Measurements from ENCODE around the gene GADD45GIP1. TPM values are rescaled to one million over a fixed set of nuclear protein-coding genes. Genes with fewer than 3 reads are reported as not detected.
"Not testable (repeated sequence)": the region's sequence is repeated elsewhere in the genome, so short reads cannot be mapped to it uniquely, and the experiment has no call there.

GADD45GIP1 gene
- total RNA-seq, 1 experiment from 2014 or later: 23.2 TPM

DNA sequence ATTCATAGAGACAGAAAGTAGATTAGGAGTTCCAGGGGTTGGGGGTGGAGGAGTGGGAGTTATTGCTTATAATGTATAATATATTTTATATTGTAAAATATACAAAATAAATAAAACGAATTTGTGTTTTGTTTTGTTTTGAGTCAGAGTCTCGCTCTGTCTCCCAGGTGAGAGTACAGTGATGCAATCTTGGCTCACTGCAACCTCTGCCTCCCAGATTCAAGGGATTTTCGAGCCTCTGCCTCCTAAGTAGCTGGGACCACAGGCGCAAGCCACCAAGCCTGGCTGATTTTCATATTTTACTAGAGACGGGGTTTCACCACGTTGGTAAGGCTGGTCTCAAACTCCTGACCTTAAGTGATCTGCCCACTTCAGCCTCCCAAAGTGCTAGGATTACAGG, 2.5 kb upstream of the GADD45GIP1 start:
- Histone ChIP-seq H3K36me3 (ENCODE audit: insufficient read depth, low read length) (no peaks in the 10 kb centered on the region), H4K20me1 (ENCODE audit: insufficient read depth, low read depth, low read length) (no peaks in the 10 kb centered on the region), H2AFZ (ENCODE audit: low read length) (no peak overlapping the region), H3K9me3 (ENCODE audit: low read length) (no peaks in the 10 kb centered on the region), H3K4me2 (ENCODE audit: low read depth, low read length, poor library complexity, severe bottlenecking) (no peak overlapping the region), H3K9ac (ENCODE audit: low read length) (no peak overlapping the region), H3K27ac (ENCODE audit: low read length) (no peak overlapping the region), H3K27me3 (ENCODE audit: low read length) (no peaks in the 10 kb centered on the region), H3K9me2 (replicated peaks; ENCODE audit: insufficient read depth, low read length) (no peaks in the 10 kb centered on the region), H3K79me2 (ENCODE audit: low read length) (peaks cover 31% of the 10 kb centered on the region), H3K4me3 (ENCODE audit: low read length) (no peak overlapping the region), H3K4me1 (ENCODE audit: low read length) (peaks cover 25% of the 10 kb centered on the region)
- DNase-seq: no peak

DNA sequence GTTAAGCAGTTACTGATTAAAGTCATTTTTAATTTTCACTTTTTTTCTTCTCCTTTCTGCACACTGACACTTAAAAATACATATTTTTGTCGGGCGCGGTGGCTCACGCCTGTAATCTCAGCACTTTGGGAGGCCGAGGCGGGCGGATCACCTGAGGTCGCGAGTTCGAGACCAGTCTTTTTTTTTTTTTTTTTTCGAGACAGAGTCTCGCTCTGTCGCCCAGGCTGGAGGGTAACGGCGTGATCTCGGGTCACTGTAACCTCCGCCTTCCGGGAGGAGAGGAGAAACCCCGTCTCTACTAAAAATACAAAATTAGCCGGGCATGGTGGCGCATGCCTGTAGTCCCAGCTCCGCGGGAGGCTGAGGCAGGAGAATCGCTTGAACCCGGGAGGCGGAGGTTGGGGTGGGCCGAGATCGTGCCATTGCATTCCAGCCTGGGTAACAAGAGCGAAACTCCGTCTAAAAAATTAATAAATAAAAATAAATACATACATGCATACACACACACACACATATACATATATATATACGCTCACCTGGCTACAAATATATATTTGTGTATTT, 448 bp upstream of the GADD45GIP1 start:
- Histone ChIP-seq H3K27ac (ENCODE audit: low read length) (peak overlapping the region; percentile 54), H2AFZ (ENCODE audit: low read length) (peak overlapping the region; percentile 83), H3K4me2 (ENCODE audit: low read depth, low read length, poor library complexity, severe bottlenecking) (peak overlapping the region; percentile 73), H3K9ac (ENCODE audit: low read length) (peak overlapping the region; percentile 87), H3K4me3 (ENCODE audit: low read length) (peak overlapping the region; percentile 92), H3K79me2 (ENCODE audit: low read length) (peaks cover 36% of the 10 kb centered on the region), H3K4me1 (ENCODE audit: low read length) (peaks cover 39% of the 10 kb centered on the region)
- H3K36me3 ChIP-seq (ENCODE audit: insufficient read depth, low read length); H3K9me2 ChIP-seq (replicated peaks; ENCODE audit: insufficient read depth, low read length); H4K20me1 ChIP-seq (ENCODE audit: insufficient read depth, low read depth, low read length); H3K27me3 ChIP-seq (ENCODE audit: low read length); H3K9me3 ChIP-seq (ENCODE audit: low read length): not testable (repeated sequence)
- peak; percentile 40 for DNase-seq

DNA sequence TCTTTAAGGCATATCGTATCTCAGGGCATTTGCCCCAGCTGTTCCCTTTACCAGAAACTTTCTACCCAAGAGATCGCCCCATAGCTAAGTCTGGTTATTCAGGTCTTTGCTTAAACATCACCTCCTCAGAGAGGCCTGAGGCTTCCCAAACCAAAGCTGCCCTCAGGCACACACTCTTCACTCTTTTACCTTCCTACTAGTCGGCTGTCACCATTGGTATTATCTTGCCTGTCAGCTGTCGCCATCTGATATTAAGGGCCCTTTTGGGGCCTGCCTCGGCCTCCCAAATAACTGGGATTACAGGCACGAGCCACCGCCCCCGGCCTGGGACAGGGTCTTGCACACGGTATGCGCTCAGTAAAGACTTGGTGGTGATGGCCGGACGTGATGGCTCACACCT, 1.0 kb downstream of the GADD45GIP1 start:
- H3K27ac ChIP-seq (ENCODE audit: low read length): peak overlapping the region; percentile 54; the same call in 1 of the 2 replicates
- H3K9ac ChIP-seq (ENCODE audit: low read length): peak overlapping the region; percentile 87
- 0 out of 2 replicates have a peak, but pooled peaks cover 3% of the 10 kb centered on the region for H3K36me3 ChIP-seq (ENCODE audit: insufficient read depth, low read length)
- H3K4me1 ChIP-seq (ENCODE audit: low read length): peaks cover 39% of the 10 kb centered on the region
- H4K20me1 ChIP-seq (ENCODE audit: insufficient read depth, low read depth, low read length): no peaks in the 10 kb centered on the region
- H3K9me2 ChIP-seq (replicated peaks; ENCODE audit: insufficient read depth, low read length): no peaks in the 10 kb centered on the region
- H2AFZ ChIP-seq (ENCODE audit: low read length): no peak overlapping the region
- H3K79me2 ChIP-seq (ENCODE audit: low read length): peaks cover 36% of the 10 kb centered on the region
- peak overlapping the region; percentile 92 for H3K4me3 ChIP-seq (ENCODE audit: low read length)
- H3K4me2 ChIP-seq (ENCODE audit: low read depth, low read length, poor library complexity, severe bottlenecking): peak overlapping the region; percentile 73
- H3K27me3 ChIP-seq (ENCODE audit: low read length): no peaks in the 10 kb centered on the region
- DNase-seq: peak; percentile 54
- H3K9me3 ChIP-seq (ENCODE audit: low read length): no peaks in the 10 kb centered on the region

DNA sequence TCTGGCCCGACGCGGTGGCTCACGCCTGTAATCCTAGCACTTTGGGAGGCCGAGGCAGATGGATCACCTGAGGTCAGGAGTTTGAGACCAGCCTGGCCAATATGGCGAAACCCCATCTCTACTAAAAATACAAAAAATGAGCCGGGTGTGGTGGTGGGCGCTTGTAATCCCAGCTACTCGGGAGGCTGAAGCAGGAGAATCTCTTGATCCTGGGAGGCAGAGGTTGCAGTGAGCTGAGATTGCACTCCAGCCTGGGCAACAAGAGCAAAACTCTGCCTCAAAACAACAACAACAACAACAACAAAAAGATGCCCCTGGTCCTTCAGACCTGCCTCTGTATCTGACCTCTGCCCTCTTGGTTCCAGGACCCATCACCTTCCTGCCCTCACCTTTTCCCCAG, 1.4 kb downstream of the GADD45GIP1 start:
- Histone ChIP-seq H3K4me1 (ENCODE audit: low read length) (peaks cover 39% of the 10 kb centered on the region), H3K27ac (ENCODE audit: low read length) (peak overlapping the region; percentile 56; the same call in 1 of the 2 replicates), H3K9ac (ENCODE audit: low read length) (peak overlapping the region; percentile 87), H3K4me2 (ENCODE audit: low read depth, low read length, poor library complexity, severe bottlenecking) (peak overlapping the region; percentile 73), H3K79me2 (ENCODE audit: low read length) (peaks cover 36% of the 10 kb centered on the region), H3K4me3 (ENCODE audit: low read length) (peak overlapping the region; percentile 92)
- not testable (repeated sequence) for H3K36me3 ChIP-seq (ENCODE audit: insufficient read depth, low read length); H3K27me3 ChIP-seq (ENCODE audit: low read length); DNase-seq; H3K9me3 ChIP-seq (ENCODE audit: low read length); H2AFZ ChIP-seq (ENCODE audit: low read length); H4K20me1 ChIP-seq (ENCODE audit: insufficient read depth, low read depth, low read length); H3K9me2 ChIP-seq (replicated peaks; ENCODE audit: insufficient read depth, low read length)

DNA sequence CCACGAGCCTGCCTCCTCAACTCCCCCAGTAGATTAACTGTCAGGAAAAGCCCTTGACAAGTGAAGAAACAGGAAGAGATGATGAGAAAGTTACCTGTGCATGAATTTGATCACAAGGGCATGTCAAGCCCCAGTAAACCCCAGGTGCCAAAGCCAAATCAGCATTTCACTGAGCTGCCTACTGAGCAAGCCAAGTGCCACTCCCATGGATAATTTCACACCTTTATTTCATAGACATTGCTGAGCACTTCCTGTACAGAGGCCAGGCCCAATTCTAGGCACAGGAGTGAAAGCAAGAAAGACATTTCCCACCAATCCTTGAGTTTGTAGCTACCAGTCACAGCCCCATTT, 2.4 kb downstream of the GADD45GIP1 start:
- H2AFZ ChIP-seq (ENCODE audit: low read length): no peak overlapping the region
- H3K9me2 ChIP-seq (replicated peaks; ENCODE audit: insufficient read depth, low read length): no peaks in the 10 kb centered on the region
- H3K9ac ChIP-seq (ENCODE audit: low read length): peak overlapping the region; percentile 87
- H3K9me3 ChIP-seq (ENCODE audit: low read length): no peaks in the 10 kb centered on the region
- peaks cover 39% of the 10 kb centered on the region for H3K4me1 ChIP-seq (ENCODE audit: low read length)
- peak overlapping the region; percentile 73 for H3K4me2 ChIP-seq (ENCODE audit: low read depth, low read length, poor library complexity, severe bottlenecking)
- DNase-seq: peak; percentile 48
- H3K4me3 ChIP-seq (ENCODE audit: low read length): peak overlapping the region; percentile 92; the same call in 1 of the 2 replicates
- no peaks in the 10 kb centered on the region for H4K20me1 ChIP-seq (ENCODE audit: insufficient read depth, low read depth, low read length)
- H3K36me3 ChIP-seq (ENCODE audit: insufficient read depth, low read length): 0 out of 2 replicates have a peak, but pooled peaks cover 3% of the 10 kb centered on the region
- H3K79me2 ChIP-seq (ENCODE audit: low read length): peaks cover 36% of the 10 kb centered on the region
- H3K27ac ChIP-seq (ENCODE audit: low read length): peak overlapping the region; percentile 56
- H3K27me3 ChIP-seq (ENCODE audit: low read length): no peaks in the 10 kb centered on the region

DNA sequence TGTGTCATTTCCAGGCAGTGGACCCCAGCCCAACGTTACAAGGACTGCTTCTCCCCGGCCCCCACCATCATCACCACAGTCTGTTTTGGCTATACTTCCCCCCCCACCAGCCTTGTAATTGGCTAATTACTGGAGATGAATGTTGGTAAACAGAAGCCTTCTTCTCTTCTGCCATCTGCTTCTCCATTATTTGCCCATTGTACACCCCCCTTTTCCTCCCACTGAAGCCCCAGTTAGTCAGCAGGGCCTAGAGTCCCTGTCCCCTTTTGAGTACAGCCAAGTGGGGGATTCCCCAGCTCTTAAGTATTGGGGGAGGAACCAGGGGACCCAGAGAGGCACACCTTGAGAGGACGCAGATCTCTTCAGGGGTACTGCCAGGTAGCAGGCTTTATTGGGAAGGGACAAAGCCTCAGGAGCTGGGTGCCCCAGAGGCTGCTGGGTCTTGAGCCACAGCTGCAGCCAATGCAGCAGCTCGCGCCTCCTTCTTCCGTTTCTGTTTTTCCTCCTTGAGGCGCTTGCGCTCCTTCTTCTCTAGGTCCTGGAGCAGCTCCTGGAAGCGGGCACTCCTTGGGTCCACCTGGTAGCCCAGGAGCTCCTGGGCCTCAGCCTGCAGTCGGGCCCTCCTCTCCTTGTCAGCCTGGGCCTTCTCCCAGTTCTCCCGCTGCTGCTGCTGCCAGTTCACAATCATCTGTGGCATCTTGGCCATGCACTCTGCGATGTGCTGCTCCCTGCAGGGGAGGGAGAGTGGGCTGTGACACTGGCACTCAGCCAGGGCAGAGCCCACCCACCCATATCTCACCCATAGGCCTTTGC, 3.0 kb downstream of the GADD45GIP1 start:
- H3K4me1 ChIP-seq (ENCODE audit: low read length): peaks cover 39% of the 10 kb centered on the region
- H3K79me2 ChIP-seq (ENCODE audit: low read length): peaks cover 36% of the 10 kb centered on the region
- H3K9me3 ChIP-seq (ENCODE audit: low read length): no peaks in the 10 kb centered on the region
- H3K36me3 ChIP-seq (ENCODE audit: insufficient read depth, low read length): 0 out of 2 replicates have a peak, but pooled peaks cover 3% of the 10 kb centered on the region
- no peak overlapping the region for H2AFZ ChIP-seq (ENCODE audit: low read length)
- DNase-seq: peak; percentile 45
- peak overlapping the region; percentile 73 for H3K4me2 ChIP-seq (ENCODE audit: low read depth, low read length, poor library complexity, severe bottlenecking)
- H4K20me1 ChIP-seq (ENCODE audit: insufficient read depth, low read depth, low read length): no peaks in the 10 kb centered on the region
- no peaks in the 10 kb centered on the region for H3K27me3 ChIP-seq (ENCODE audit: low read length)
- H3K27ac ChIP-seq (ENCODE audit: low read length): peak overlapping the region; percentile 56
- H3K4me3 ChIP-seq (ENCODE audit: low read length): no peak overlapping the region
- H3K9me2 ChIP-seq (replicated peaks; ENCODE audit: insufficient read depth, low read length): no peaks in the 10 kb centered on the region
- peak overlapping the region; percentile 87 for H3K9ac ChIP-seq (ENCODE audit: low read length)

DNA sequence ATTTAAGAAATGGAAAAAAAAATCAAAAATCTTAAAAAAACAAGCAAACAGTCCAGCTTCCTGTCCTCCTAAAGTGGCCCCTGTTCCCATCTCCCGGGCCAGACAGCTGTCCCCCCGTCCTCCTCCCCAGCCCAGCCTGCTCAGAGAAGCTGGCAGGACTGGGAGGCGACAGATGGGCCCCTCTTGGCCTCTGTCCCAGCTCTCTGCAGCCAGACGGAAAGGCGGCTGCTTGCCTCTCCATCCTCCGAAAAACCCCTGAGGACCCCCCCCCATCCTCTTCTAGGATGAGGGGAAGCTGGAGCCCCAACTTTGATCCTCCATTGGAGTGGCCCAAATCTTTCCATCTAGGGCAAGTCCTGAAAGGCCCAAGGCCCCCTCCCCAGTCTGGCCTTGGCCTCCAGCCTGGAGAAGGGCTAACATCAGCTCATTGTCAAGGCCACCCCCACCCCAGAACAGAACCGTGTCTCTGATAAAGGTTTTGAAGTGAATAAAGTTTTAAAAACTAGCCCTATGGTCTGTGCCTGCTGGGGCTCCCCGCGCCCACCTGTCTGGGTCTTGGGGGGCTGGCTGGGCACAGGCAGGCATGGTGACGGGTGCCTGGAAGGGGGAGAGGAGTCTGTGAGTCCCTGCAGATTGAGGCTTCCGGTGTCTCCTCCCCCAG, 3.8 kb downstream of the GADD45GIP1 start:
- Histone ChIP-seq H3K36me3 (ENCODE audit: insufficient read depth, low read length) (peaks cover 6% of the 10 kb centered on the region; the same call in 1 of the 2 replicates), H3K4me1 (ENCODE audit: low read length) (peaks cover 39% of the 10 kb centered on the region), H3K79me2 (ENCODE audit: low read length) (peaks cover 36% of the 10 kb centered on the region), H2AFZ (ENCODE audit: low read length) (no peak overlapping the region), H3K4me2 (ENCODE audit: low read depth, low read length, poor library complexity, severe bottlenecking) (no peak overlapping the region), H3K9me3 (ENCODE audit: low read length) (no peaks in the 10 kb centered on the region), H4K20me1 (ENCODE audit: insufficient read depth, low read depth, low read length) (no peaks in the 10 kb centered on the region), H3K9ac (ENCODE audit: low read length) (no peak overlapping the region), H3K27me3 (ENCODE audit: low read length) (no peaks in the 10 kb centered on the region), H3K27ac (ENCODE audit: low read length) (no peak overlapping the region), H3K9me2 (replicated peaks; ENCODE audit: insufficient read depth, low read length) (no peaks in the 10 kb centered on the region), H3K4me3 (ENCODE audit: low read length) (no peak overlapping the region)
- DNase-seq: no peak

DNA sequence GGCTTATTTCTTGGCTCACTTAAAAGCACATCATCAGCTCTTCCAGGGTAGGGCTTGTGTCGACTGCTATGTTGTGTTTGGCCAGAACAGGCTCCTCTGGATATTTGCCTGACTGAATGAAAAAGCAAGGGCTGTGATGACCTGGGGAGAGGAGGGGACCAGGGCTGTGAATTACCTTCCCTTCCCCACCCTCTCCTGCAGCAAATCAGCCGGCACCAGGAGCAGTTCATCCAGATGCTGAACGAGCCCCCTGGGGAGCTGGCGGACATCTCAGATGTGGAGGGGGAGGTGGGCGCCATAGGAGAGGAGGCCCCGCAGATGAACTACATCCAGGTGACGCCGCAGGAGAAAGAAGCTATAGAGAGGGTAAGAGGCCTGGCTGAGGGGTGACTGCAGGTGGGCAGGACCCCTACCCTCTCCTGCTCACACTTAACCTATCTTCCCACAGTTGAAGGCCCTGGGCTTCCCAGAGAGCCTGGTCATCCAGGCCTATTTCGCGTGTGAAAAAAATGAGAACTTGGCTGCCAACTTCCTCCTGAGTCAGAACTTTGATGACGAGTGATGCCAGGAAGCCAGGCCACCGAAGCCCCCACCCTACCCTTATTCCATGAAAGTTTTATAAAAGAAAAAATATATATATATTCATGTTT, 4.4 kb downstream of the GADD45GIP1 start:
- Histone ChIP-seq H3K27ac (ENCODE audit: low read length) (no peak overlapping the region), H3K9me3 (ENCODE audit: low read length) (no peaks in the 10 kb centered on the region), H3K9ac (ENCODE audit: low read length) (no peak overlapping the region), H3K4me3 (ENCODE audit: low read length) (no peak overlapping the region), H3K27me3 (ENCODE audit: low read length) (no peaks in the 10 kb centered on the region), H4K20me1 (ENCODE audit: insufficient read depth, low read depth, low read length) (no peaks in the 10 kb centered on the region), H3K79me2 (ENCODE audit: low read length) (peaks cover 37% of the 10 kb centered on the region), H3K4me2 (ENCODE audit: low read depth, low read length, poor library complexity, severe bottlenecking) (no peak overlapping the region), H3K36me3 (ENCODE audit: insufficient read depth, low read length) (peaks cover 13% of the 10 kb centered on the region; the same call in 1 of the 2 replicates), H3K4me1 (ENCODE audit: low read length) (peaks cover 35% of the 10 kb centered on the region), H2AFZ (ENCODE audit: low read length) (no peak overlapping the region), H3K9me2 (replicated peaks; ENCODE audit: insufficient read depth, low read length) (no peaks in the 10 kb centered on the region)
- no peak for DNase-seq

Data from Karpas-422 (cell line).